ENCODE results near the gene NLGN3. TPM values are rescaled to one million over a fixed set of nuclear protein-coding genes. Genes with fewer than 3 reads are reported as not detected.
A peak's percentile ranks its signal among the peaks of the same experiment; 100 is the strongest.

Gene NLGN3
- total RNA-seq: 18.7 TPM

DNA sequence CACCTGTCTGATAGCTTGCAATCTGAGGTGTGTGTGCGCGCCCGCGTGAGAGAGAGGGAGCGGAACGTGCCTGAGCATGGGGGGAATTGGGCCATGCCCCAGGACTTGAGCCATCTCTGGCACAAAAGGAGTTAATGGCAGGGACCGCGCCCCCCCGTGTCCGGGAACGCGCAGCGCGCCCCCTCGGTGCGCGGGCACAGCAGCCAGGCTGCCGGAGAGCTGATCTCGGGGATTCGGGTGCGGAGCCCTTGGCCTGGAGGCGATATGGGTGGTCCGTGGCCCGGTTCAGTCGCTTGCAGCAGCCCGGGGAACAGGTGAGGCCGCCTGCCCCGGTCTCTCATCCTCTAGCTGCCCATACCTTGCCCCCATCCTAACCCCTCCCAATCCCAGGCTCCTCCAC is at the start of gene NLGN3:
TSS of gene NLGN3 (plus strand) at position 191 of the 400 bp plus-strand sequence. CDS start 2,909 bp downstream, outside the sequence.
- DNase-seq: peak; percentile 13

DNA sequence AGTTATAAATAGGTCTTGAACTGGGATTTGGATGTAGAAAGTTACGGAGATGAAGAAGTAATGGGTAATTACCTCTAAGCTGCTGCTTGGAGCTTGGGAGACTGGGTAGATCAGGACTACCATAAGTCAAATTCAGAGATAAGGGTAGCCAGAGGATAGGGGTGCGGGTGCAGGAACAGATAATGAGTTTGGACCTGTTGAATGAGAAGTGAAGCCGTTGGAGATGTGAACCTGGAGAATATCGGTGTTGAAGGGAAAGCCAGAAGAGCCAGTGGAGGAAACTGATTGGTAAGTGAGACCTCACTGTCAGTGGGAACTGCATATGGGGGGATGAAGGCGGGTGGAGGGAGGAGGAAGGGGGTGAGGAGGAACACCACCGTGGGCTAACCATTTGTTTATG is 49.6 kb upstream of the NLGN3 start:
- no peak for DNase-seq

DNA sequence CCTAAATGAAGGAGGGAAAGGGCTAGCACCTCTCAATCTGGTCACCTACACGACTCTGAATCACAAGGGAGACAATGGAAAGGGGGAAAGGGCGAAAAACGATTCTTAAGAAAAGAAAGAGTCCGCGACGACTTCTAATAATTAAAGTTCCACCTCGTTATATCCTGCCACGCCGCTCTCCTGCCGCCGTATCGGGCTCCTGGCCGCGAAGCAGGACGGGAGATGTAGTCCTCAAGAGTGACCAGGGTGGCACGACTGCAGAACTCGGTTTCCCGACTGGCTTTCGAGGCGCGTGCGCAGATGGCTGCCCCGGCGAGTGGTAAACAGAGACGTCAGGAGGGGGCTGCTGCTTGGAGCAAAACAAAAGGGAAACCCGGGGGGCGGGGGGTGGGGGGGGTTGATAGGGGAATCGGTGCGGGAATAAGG is 49.1 kb upstream of the NLGN3 start, which contains the start of gene FOXO4:
TSS of gene FOXO4 (plus strand) at position 297 of the 426 bp plus-strand sequence. CDS start 678 bp downstream, outside the sequence.
- DNase-seq: peak; percentile 86

DNA sequence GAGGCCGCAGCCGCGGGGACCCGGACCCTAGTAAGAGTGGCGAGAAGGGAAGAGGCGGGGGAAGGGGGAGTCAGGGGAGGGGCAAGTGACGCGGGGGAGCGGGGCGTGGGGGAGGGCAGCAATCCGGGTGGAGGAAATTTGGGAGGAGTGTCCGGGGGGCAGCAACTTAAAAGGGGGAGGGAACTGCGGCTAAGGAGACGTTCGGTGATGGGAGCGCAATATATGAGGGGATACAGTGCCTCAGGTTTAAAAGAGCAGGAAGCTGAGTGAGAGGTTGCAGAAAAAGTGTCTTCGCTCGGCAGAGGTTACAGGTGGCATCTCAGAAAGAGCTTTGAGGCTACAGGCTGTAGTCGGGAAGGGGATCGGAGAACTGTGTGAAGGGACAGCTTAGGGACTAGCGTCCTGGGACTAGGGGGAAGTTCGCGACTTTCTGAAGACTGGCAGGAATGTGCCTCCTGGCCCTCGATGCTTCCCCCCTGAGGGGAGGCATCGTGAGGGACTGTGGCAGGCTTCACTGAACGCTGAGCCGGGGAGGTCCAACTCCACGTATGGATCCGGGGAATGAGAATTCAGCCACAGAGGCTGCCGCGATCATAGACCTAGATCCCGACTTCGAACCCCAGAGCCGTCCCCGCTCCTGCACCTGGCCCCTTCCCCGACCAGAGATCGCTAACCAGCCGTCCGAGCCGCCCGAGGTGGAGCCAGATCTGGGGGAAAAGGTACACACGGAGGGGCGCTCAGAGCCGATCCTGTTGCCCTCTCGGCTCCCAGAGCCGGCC is 48.5 kb upstream of the NLGN3 start:
- DNase-seq: no peak

DNA sequence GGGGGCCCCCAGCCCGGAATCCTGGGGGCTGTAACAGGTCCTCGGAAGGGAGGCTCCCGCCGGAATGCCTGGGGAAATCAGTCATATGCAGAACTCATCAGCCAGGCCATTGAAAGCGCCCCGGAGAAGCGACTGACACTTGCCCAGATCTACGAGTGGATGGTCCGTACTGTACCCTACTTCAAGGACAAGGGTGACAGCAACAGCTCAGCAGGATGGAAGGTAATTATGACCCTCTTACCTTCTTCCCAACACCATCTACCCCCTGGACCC is 47.9 kb upstream of the NLGN3 start:
- DNase-seq: no peak

DNA sequence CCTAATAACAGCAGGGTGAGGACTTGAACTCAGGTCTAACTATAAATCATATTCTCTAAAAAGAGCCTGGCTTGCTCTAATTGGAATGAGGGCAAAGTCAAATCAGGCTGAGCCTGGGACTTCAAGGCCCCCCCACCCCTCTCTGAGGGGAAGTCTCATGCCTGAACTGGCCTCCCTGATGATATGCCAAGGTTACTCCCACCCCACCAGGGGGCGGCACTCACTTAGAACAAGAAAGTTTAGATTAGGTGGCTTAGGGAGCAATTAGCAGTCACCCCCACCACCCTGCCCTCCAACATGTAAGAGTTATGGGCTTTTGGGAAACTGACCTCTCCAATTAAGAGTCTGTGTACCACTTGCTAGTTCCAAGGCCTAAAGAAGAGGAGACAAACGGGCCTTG is 46.3 kb upstream of the NLGN3 start:
- DNase-seq: no peak

DNA sequence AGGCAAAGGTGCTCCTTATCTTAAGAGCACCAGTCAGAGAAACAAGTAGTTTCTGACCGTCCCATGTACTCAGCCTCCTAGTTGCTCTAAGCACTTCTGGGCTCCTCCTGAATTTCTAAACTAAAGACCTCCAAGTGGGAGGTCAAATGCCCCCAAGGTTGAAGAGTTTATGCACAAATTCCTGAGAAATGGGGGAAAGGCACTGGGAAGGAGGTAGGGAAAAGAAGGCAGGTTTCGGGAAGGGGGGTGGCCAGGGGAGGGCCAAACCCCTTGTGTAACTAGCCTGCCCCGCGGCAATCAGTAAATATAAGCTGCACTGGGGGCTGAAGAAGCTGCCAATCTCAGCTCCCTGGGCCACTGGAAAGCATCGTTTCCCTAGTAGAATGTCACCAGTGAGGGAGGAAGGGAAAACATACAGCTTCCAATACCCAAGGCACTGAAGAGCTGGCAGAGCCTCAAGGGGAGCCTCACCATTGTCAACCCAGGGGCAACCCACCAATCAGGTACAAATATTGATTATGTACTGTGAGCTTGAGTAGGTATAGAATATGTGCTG is 45.6 kb upstream of the NLGN3 start:
- no peak for DNase-seq

DNA sequence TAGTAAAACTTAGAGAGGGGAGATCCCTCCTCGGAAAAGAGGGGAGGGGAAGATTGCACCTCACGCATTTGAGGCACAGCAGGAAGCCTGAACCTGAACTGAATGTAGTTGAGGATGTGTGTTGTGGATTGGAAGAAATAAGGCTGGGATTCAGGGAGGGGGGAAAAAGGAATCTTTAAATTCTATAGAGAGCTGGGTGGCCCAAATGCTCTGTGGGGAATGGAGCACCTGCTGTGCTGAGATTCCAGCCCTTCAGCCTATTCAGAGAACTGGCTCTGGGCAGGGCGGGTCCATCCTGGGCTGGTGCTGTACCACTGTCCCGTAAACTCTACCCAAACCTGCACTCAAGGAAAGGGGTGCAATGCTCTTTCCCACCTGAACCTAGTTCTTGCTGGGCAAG is 44.9 kb upstream of the NLGN3 start:
- no peak for DNase-seq

DNA sequence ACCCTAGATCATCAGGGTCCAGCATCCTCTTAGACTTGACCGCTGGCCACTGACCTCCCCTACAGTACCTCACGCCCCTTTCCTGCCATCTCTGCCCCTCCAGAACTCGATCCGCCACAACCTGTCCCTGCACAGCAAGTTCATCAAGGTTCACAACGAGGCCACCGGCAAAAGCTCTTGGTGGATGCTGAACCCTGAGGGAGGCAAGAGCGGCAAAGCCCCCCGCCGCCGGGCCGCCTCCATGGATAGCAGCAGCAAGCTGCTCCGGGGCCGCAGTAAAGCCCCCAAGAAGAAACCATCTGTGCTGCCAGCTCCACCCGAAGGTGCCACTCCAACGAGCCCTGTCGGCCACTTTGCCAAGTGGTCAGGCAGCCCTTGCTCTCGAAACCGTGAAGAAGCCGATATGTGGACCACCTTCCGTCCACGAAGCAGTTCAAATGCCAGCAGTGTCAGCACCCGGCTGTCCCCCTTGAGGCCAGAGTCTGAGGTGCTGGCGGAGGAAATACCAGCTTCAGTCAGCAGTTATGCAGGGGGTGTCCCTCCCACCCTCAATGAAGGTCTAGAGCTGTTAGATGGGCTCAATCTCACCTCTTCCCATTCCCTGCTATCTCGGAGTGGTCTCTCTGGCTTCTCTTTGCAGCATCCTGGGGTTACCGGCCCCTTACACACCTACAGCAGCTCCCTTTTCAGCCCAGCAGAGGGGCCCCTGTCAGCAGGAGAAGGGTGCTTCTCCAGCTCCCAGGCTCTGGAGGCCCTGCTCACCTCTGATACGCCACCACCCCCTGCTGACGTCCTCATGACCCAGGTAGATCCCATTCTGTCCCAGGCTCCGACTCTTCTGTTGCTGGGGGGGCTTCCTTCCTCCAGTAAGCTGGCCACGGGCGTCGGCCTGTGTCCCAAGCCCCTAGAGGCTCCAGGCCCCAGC is 43.8 kb upstream of the NLGN3 start:
- DNase-seq: no peak

DNA sequence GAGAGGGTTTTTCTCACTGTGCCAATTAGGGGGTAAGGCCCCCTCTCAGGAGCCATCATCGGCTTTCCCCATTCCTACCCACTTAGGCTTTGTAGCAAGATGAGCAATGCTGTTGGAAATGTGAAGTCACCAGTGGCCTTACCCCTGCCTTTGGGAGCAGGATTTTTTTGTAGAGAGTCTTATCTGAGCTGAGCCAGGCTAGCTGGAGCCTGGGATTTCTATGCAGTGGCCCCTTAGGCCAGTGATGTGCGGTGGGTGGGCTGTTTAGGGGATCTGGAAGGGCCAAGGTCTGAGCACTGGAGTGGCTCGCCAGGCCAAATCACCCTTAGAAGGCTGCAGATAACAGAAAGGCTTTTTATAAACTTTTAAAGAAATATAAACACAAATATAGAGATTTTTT is 42.3 kb upstream of the NLGN3 start:
- DNase-seq: no peak

DNA sequence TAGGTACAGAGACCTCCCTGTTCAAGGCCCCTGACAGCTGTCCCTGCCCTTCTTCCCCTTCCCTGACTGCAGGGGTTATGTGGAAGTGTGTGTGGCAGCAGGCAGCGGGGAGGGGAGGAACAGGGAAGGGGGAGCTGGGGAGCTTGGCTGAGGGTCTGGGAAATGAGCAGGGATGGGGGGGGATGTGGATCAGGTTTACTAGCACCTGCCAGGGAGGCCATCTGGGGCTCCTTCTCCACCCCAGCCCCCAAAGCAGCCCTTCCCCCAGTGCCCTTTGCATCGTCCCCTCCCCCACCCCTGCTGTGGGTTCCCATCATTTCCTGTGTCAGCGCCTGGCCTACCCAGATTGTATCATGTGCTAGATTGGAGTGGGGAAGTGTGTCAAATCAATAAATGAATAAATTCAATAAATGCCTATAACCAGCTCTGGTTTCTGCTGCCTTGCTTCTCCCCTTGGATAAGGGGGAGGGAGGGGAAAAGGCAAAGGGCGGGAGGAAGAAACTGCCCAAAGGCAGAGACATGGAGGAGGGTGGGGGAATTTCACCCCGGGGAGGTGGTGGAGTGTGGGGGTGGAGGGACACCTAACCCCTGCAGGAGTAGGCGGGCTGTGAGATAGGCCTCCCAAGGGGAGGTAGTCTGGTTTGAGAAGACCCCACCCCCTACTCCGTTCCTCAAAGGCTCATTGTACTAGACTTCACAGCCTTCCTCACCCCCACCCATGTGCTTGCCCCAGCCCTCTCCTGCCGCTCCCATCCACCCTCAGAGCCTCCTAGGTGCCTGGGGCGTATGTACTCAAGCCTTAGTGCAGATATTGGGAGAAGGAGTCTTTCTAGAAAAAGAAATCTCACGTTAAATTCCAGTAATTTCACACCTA is 41.3 kb upstream of the NLGN3 start:
- DNase-seq: no peak

DNA sequence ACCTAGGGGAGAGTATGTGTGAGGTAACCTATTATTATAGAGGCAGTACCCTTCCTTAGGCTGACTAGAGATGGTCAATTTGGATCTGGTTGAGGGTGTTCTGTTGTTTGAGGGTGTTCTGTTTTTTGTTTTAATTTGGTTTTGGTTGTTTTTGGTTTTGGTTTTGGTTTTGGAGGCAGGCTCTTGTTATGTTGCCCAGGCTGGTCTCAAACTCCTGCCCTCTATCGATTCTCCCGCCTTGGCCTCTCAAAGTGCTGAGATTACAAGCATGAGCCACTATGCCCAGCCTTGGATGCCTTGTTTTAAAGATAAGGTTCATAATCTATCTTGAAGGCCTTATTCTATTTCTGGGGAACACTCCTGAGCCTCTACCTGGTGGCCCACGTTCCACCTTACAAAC is 39.0 kb upstream of the NLGN3 start:
- no peak for DNase-seq

DNA sequence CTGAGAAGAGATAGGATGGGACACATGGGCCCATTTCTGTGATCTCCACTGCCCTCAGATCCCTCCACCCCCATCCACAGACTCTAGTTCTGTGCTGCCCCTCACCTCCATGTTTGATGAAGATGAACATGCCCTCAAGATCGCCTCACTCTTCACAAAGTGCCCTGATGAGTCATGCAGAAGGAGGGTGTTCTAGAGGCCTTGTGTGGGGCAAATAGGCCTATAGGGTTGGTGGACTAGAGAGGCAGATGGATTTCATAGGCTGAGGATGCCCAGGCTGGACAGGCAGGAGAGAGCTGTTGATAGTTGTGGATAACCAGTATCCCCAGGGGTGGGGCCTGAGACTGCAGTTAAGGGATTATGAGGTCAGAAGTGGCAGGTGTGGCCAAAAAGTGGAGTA is 38.2 kb upstream of the NLGN3 start, which contains the start of gene CXorf65:
TSS of gene CXorf65 (minus strand) at position 314 of the 400 bp plus-strand sequence. CDS start at position 130, 184 bp downstream.
- no peak for DNase-seq

DNA sequence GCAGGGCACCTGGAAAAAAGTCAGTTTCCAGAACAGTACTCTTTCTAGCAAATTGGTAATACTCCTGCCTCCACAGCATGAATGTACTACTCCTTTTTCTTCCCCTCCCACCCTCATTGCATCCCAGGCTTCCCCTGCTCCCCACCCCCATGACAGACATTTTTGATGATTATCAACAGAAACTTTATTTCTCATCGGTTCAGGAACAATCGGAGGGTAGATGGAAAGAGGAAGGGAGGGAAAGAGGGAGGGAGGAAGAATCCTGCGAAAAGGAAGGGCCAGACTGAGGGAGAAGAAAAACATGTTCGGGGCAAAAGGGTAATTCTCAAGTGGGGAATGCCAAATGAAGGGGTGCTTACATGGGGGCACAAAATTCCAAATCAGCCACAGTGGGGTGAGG is 37.4 kb upstream of the NLGN3 start:
- no peak for DNase-seq

DNA sequence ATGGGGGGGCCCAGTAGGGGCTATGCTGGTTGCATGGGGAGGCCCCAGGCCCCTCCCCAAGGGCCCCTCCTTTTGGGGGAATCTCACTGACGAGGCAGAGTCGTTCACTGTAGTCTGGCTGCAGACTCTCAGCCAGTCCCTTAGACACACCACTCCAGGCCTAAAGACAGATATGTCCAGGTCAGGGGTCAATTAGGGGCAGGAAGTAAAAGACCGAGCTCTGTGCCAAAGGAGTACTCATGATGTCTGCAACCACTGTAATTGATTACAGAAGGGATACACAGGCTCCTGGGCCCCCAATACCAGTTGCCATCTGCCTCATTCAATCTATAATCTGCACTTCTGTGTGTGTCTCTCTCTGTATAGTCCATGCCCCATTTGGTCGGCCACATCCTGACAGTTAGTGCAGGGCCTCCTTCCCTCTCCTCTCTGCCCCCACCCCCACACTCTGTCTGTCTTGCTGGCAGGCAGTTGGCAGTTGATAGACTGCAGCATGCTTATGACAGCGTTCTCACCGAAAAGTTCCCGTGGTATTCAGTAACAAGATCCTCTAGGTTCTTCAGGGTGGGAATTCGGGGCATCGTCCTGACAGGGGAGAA is 36.8 kb upstream of the NLGN3 start:
- no peak for DNase-seq

DNA sequence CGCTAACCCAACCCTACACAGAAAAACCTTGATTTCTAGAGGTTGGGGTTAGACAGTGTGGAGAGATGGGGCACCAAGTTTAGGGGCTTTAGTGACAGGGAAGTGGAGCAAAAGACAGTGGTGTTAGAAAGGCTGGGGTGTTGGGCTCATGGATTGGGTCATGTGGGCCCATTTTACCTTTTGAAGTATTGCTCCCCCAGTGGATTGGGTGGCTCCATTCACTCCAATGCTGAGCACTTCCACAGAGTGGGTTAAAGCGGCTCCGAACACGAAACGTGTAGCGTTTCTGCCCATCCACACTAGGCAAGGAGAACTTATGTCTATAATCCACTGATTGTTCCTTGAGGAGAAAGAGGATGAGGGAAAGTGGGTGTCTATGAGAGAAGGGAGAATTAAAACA is 35.6 kb upstream of the NLGN3 start:
- DNase-seq: no peak

DNA sequence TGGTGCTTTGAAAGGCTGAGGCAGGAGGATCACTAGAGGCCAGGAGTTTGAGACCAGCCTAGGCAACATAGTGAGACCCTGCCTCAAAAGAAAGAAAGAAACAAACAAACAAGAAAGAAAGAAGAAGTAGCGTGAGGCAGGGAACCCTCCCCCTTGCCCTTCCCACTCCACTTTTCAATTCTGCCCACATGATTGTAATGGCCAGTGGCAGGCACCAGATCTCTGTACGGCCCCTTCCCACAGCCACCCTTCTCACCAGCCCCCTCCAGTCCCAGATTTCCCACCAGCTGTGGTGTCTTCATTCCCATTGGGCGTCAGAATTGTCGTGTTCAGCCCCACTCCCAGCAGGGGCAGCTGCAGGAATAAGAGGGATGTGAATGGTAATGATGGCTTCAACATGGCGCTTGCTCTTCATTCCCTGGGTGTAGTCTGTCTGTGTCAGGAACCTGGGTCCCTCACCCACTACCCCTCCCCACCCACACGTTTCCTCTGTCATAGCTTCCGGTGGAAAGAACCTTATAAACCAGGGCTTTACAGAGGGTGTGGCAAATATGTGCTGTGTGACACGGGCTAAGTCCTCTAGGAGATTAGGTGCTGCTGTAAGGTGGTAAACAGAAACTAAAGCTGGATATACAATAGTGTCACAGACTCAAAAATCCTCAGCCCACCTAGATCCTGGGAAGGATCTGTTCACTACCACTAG is 33.3 kb upstream of the NLGN3 start, which contains the start of gene IL2RG:
TSS of gene IL2RG (minus strand) at position 437 of the 703 bp plus-strand sequence. CDS start at position 399, 38 bp downstream.
- DNase-seq: no peak

DNA sequence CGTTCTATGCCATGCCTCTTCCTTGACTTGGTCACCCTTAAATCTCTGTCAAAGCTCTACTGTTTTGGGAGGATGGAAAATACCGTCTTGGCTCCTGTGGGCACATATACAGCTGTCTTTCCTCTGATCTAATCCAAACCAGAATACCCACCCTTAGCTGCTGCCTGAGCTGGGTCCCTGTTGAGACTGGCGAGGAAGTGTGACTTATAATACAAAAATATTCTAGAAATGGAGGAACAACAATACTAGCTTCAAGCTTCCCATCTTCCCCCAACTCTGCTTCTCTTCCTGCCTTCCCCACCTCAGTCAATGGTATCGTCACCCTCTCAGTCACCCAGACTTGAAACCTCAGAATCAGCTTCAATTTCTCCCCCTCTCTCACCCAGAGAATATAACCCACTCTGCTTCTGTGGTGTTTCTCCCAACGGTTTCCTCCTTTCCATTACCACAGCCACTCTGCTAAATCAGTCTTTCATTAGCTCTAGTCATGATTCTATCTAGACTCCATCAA is 32.7 kb upstream of the NLGN3 start:
- no peak for DNase-seq

DNA sequence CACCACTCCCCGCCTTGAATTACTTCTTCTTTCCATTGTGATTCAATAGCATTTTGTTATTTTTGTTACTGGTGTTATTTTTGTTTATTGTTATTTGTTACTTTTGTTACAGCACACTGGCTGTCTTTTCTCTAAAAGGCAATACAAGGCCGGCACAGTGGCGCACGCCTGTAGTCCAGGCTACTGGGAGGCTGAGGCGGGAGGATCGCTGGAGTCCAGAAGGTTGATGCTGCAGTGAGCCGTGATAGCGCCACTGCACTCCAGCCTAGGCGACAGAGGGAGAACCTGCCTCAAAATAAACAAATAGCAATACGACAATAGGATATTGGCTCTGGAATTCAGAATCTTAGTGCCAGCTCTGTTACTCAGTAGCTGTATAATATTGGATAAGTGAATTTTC is 27.3 kb upstream of the NLGN3 start:
- DNase-seq: no peak

All from occipital lobe (tissue), 2 donors.